HG03439 (cell line): ENCODE results near the gene DDIT3.
A peak's percentile ranks its signal among the peaks of the same experiment; 100 is the strongest.

Experiments
- ATAC-seq: cut with Tn5 transposase; IDR thresholded peaks from one replicate; pipeline ENCODE4 v1.9.1; 2021; ENCODE audit warnings: mild to moderate bottlenecking, moderate library complexity; ENCODE audit not compliant: unreplicated experiment

The DDIT3 gene

GRCh38 chr12:57547288-57548012, 27.1 kb upstream of the DDIT3 start:
- ATAC-seq = no peak

- peak; percentile 98 for ATAC-seq
Measured at GRCh38 chr12:57546438-57547287, 26.3 kb upstream of the DDIT3 start, which contains the start of gene DCTN2. TSS of gene DCTN2 (minus strand) at chr12:57547192. CDS start at chr12:57547063, 129 bp downstream.

GRCh38 chr12:57545809-57546437, 25.6 kb upstream of the DDIT3 start:
- no peak for ATAC-seq

- ATAC-seq = no peak
Measured at GRCh38 chr12:57543581-57543980, 23.3 kb upstream of the DDIT3 start.

GRCh38 chr12:57541717-57542116, 21.4 kb upstream of the DDIT3 start:
- no peak for ATAC-seq

- ATAC-seq = no peak
Measured at GRCh38 chr12:57541001-57541400, 20.7 kb upstream of the DDIT3 start.

- ATAC-seq = no peak
Measured at GRCh38 chr12:57539134-57539768, 18.9 kb upstream of the DDIT3 start.

- no peak for ATAC-seq
Measured at GRCh38 chr12:57536597-57536942, 16.3 kb upstream of the DDIT3 start.

- no peak for ATAC-seq
Measured at GRCh38 chr12:57535764-57536596, 15.7 kb upstream of the DDIT3 start.

GRCh38 chr12:57534991-57535543, 14.8 kb upstream of the DDIT3 start:
- no peak for ATAC-seq

GRCh38 chr12:57534250-57534649, 13.9 kb upstream of the DDIT3 start:
- ATAC-seq = no peak

- no peak for ATAC-seq
Measured at GRCh38 chr12:57533108-57533507, 12.8 kb upstream of the DDIT3 start.

- ATAC-seq = no peak
Measured at GRCh38 chr12:57531836-57532235, 11.5 kb upstream of the DDIT3 start.

GRCh38 chr12:57530396-57531142, 10.3 kb upstream of the DDIT3 start:
- no peak for ATAC-seq

- no peak for ATAC-seq
Measured at GRCh38 chr12:57529831-57530230, 9.5 kb upstream of the DDIT3 start.

- no peak for ATAC-seq
Measured at GRCh38 chr12:57528831-57529555, 8.7 kb upstream of the DDIT3 start.

GRCh38 chr12:57528176-57528575, 7.9 kb upstream of the DDIT3 start:
- no peak for ATAC-seq

GRCh38 chr12:57527184-57527583, 6.9 kb upstream of the DDIT3 start:
- no peak for ATAC-seq
